B cell (primary cell): ENCODE measurements around the gene MTERF4. TPM values are rescaled to one million over a fixed set of nuclear protein-coding genes. Genes with fewer than 3 reads are reported as not detected.
A peak's percentile ranks its signal among the peaks of the same experiment; 100 is the strongest.

Experiments used
- ATAC-seq: fragments of 200-7000 bp; cut with Tn5 transposase; one replicate; pipeline ENCODE4 v1.10.0; 2021; ENCODE audit warnings: low read depth, mild to moderate bottlenecking, moderate number of reproducible peaks, moderate library complexity
- CTCF ChIA-PET: fragments of 350-600 bp; sonication (Branson Sonifier 250); formaldehyde crosslinking; loops from one replicate; lab custom pipeline; 2021; ENCODE audit warnings: antibody characterized with exemption, inconsistent platforms; lab: Charles Lee
- POLR2A ChIA-PET: fragments of 350-600 bp; sonication (Branson Sonifier 250); formaldehyde crosslinking; loops from one replicate; lab custom pipeline; 2021; ENCODE audit warnings: antibody characterized with exemption; lab: Charles Lee
- DNase-seq: peaks from one replicate; pipeline ENCODE4 v3.0.0; 2013
- H2AFZ ChIP-seq: 2 replicates; pipeline ENCODE4 v1.6.1; 2012; ENCODE audit warnings: mild to moderate bottlenecking, low read depth, low read length; ENCODE audit not compliant: insufficient read depth, poor library complexity, severe bottlenecking
- H3K27ac ChIP-seq, 2 donors: 1 replicate in 1 of 2; 2 replicates in 1 of 2; pipeline ENCODE4 v1.5.1; 2012 to 2013; ENCODE audit warnings: low read length in 2 of 2, mild to moderate bottlenecking in 2 of 2, moderate library complexity in 1 of 2
- H3K27me3 ChIP-seq, 4 experiments: fragments of 200-600 bp in 1 of 4; sonication (generic) in 1 of 4; replicated peaks in 1 of 4; 1 replicate in 2 of 4; 2 replicates in 2 of 4; pipeline versions ENCODE4 v1.6.1 to v1.7.0; 2013 to 2016; ENCODE audit warnings: low read length in 3 of 4, mild to moderate bottlenecking in 2 of 4, mixed read lengths in 1 of 4, moderate library complexity in 1 of 4; ENCODE audit not compliant: insufficient read depth in 4 of 4, control insufficient read depth in 3 of 4; ENCODE audit errors: control extremely low read depth in 1 of 4
- H3K36me3 ChIP-seq, 2 experiments: replicated peaks in 1 of 2; 1 replicate in 1 of 2; 2 replicates in 1 of 2; pipeline versions ENCODE4 v1.6.1 to v1.7.1; 2013; ENCODE audit warnings: low read length in 1 of 2; ENCODE audit not compliant: insufficient read depth in 2 of 2, control insufficient read depth in 1 of 2; ENCODE audit errors: control extremely low read depth in 1 of 2, extremely low read depth in 1 of 2
- H3K4me1 ChIP-seq, 2 donors: fragments of 200-600 bp in 1 of 2; sonication (generic) in 1 of 2; 1 replicate in 1 of 2; 2 replicates in 1 of 2; pipeline versions ENCODE4 v1.5.1 to v1.6.1; 2013 to 2017; ENCODE audit warnings: low read length in 2 of 2; ENCODE audit not compliant: control insufficient read depth in 2 of 2, insufficient read depth in 2 of 2
- H3K4me2 ChIP-seq: replicated peaks from 2 replicates; pipeline ENCODE3; 2012; ENCODE audit warnings: mild to moderate bottlenecking, low read depth, low read length; ENCODE audit not compliant: poor library complexity, severe bottlenecking
- H3K4me3 ChIP-seq, 5 experiments: fragments of 200-600 bp in 1 of 5; sonication (generic) in 1 of 5; 1 replicate in 3 of 5; 2 replicates in 2 of 5; pipeline versions ENCODE4 v1.5.1 to v1.7.0; 2011 to 2016; ENCODE audit warnings: low read length in 4 of 5, mild to moderate bottlenecking in 4 of 5, low read depth in 2 of 5, control low read depth in 1 of 5, moderate library complexity in 1 of 5; ENCODE audit not compliant: insufficient read depth in 1 of 5; ENCODE audit errors: control extremely low read depth in 1 of 5, extremely low read depth in 1 of 5
- H3K79me2 ChIP-seq: fragments of 200-600 bp; sonication (generic); one replicate; pipeline ENCODE4 v1.6.0; 2016; ENCODE audit warnings: low read length; ENCODE audit not compliant: control insufficient read depth, insufficient read depth
- H3K9ac ChIP-seq: fragments of 200-600 bp; sonication (generic); 2 replicates; pipeline ENCODE4 v1.6.1; 2017; ENCODE audit warnings: mild to moderate bottlenecking, low read length, moderate library complexity
- H3K9me3 ChIP-seq, 3 donors: one replicate each; pipeline versions ENCODE4 v1.6.1 to v1.7.1; 2013; ENCODE audit warnings: low read length in 2 of 3; ENCODE audit not compliant: control insufficient read depth in 2 of 3, insufficient read depth in 1 of 3; ENCODE audit errors: control extremely low read depth in 1 of 3
- H4K20me1 ChIP-seq: 2 replicates; pipeline ENCODE4 v1.6.0; 2012; ENCODE audit warnings: mild to moderate bottlenecking, low read length; ENCODE audit not compliant: insufficient read depth, control insufficient read depth, poor library complexity, severe bottlenecking
- H3K27ac Mint-ChIP-seq: one replicate; pipeline ENCODE4 v1.8.0; 2021; ENCODE audit warnings: mixed read lengths
- H3K27me3 Mint-ChIP-seq: one replicate; pipeline ENCODE4 v1.8.0; 2021; ENCODE audit warnings: mixed read lengths
- H3K4me1 Mint-ChIP-seq: one replicate; pipeline ENCODE4 v1.8.0; 2021; ENCODE audit warnings: mixed read lengths
- H3K4me3 Mint-ChIP-seq: one replicate; pipeline ENCODE4 v1.8.0; 2021; ENCODE audit warnings: mixed read lengths
- H3K9me3 Mint-ChIP-seq: one replicate; pipeline ENCODE4 v1.8.0; 2022; ENCODE audit warnings: mixed read lengths; ENCODE audit not compliant: insufficient read depth
- EZH2 ChIP-seq: IDR thresholded peaks from 2 replicates; pipeline ENCODE4 v1.6.1; 2012; ENCODE audit warnings: borderline replicate concordance, low read depth, mild to moderate bottlenecking, moderate library complexity, low read length; ENCODE audit not compliant: insufficient read depth, poor library complexity, severe bottlenecking
- WGBS: methylation state at CpG from one replicate; pipeline ENCODE4 v1.1.5; 2013; ENCODE audit warnings: missing lambda C conversion rate; ENCODE audit not compliant: insufficient coverage; 5-methylcytosine and 5-hydroxymethylcytosine counted together
- intact Hi-C: fragments of 100-400 bp; cut with micrococcal nuclease; formaldehyde crosslinking; loops from one replicate; pipeline ENCODE4 v1.10.0; 2022
- polyA plus RNA-seq: library from polyadenylated mRNA; depleted of rRNA; stranded (reverse); fragments of >200 nt; gene quantifications from 2 replicates; pipeline ENCODE4 v1.2.3, GENCODE V29; 2012
- total RNA-seq, 2 donors: library from RNA; stranded (reverse); fragments of 120-200 nt in 1 of 2; gene quantifications; 1 replicate in 1 of 2; 2 replicates in 1 of 2; pipeline versions ENCODE4 v1.2.3 to v1.2.4, GENCODE V29; 2013 to 2022
- TF ChIP-seq, protein P1 (sequence below): fragments of 200-600 bp; IDR thresholded peaks from one replicate; pipeline ENCODE4 v1.8.0; 2022; ENCODE audit warnings: antibody characterized with exemption, mild to moderate bottlenecking

MTERF4 gene
- total and polyA plus RNA-seq, 2 donors (not counting 1 experiment from before 2014, with no cell fraction given): 88.7 to 153 TPM

DNA sequence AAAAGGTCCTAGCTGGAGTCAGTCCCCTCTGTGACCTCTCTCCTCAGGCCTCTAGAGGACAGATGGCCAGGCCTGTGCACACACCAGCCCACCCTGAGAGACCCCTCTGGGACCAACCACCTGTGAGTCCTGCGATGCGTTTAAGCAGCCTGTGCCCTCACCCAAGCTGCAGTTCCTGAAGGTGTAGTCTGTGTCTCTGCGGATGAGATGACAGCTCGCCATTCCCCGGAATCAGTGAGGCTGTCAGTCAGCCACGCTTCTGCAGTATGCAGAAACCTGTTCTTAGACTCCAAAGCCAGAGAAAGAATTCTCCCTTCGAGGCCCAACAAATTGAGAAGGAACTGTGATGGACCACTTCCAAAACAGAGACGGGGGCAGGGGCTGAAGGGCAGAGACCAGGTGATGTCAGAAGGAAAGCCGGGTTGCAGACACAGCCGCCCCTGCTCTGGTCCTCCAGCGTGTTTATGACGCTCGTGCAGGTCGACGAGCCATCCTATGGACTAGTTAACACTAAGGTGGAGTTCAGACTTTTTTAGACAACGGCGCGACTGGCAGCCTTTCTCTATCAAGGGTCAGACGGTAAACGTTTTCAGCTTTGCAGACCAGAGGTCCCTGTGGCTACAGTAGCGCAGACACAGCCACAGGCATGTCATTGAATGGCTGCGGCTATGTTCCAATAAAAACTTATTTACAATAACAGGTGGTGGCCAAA, 10.2 kb downstream of the MTERF4 start:
- H3K4me1 Mint-ChIP-seq: peaks cover 30% of the 10 kb centered on the region
- CTCF ChIA-PET: interaction anchor here (2.8 kb wide), 1 partner anchor 14 kb away, joined by 13 read pairs; no protein-coding TSS in a partner anchor

DNA sequence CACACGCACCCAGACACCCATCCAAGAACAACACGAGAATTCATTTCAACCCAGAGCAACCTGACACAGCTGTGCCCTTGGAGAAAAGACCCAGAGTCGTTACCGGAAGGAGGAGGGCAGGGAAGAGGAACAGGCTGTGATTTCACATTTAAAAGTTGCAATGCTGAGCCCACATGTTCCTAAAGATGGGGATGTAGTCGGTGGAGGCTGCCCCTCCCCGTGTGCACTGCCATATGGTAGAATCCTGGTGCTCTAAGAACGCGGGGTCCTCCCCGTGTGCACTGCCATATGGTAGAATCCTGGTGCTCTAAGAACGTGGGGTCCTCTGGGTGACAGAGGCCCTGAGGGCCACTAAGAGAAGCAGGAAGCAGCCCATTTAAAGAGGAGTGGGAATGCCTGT, 10.9 kb downstream of the MTERF4 start:
- intact Hi-C loops: no loop called here
- WGBS: 93% methylated on average over 10 of the region's 10 CpGs
- Mint-ChIP-seq H3K4me1 (peaks cover 27% of the 10 kb centered on the region), H3K27me3 (no peaks in the 10 kb centered on the region), H3K9me3 (no peaks in the 10 kb centered on the region), H3K4me3 (no peak overlapping the region), H3K27ac (no peak overlapping the region)
- ATAC-seq (no peak), DNase-seq (no peak)
- H3K27me3 ChIP-seq: no peaks in the 10 kb centered on the region
- H3K36me3 ChIP-seq: peaks cover 17 to 93% of the 10 kb centered on the region in 2 experiments
- POLR2A ChIA-PET: no interaction called here
- no peak overlapping the region for H3K27ac ChIP-seq
- H2AFZ ChIP-seq: no peak overlapping the region
- CTCF ChIA-PET: interaction anchor here (2.8 kb wide), 1 partner anchor 13 kb away, joined by 13 read pairs; no protein-coding TSS in a partner anchor
- peaks cover 16% of the 10 kb centered on the region for H3K79me2 ChIP-seq
- no peaks in the 10 kb centered on the region for H3K9me3 ChIP-seq
- H4K20me1 ChIP-seq: peaks cover 36% of the 10 kb centered on the region
- no peak overlapping the region for H3K4me3 ChIP-seq
- H3K9ac ChIP-seq: no peak overlapping the region
- H3K4me1 ChIP-seq: peaks cover 16 to 23% of the 10 kb centered on the region in 2 donors
- H3K4me2 ChIP-seq: no peak overlapping the region
- no peak for TF ChIP-seq EZH2
- TF ChIP-seq, protein P1, sequence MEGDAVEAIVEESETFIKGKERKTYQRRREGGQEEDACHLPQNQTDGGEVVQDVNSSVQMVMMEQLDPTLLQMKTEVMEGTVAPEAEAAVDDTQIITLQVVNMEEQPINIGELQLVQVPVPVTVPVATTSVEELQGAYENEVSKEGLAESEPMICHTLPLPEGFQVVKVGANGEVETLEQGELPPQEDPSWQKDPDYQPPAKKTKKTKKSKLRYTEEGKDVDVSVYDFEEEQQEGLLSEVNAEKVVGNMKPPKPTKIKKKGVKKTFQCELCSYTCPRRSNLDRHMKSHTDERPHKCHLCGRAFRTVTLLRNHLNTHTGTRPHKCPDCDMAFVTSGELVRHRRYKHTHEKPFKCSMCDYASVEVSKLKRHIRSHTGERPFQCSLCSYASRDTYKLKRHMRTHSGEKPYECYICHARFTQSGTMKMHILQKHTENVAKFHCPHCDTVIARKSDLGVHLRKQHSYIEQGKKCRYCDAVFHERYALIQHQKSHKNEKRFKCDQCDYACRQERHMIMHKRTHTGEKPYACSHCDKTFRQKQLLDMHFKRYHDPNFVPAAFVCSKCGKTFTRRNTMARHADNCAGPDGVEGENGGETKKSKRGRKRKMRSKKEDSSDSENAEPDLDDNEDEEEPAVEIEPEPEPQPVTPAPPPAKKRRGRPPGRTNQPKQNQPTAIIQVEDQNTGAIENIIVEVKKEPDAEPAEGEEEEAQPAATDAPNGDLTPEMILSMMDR: no peak

More for the DNA sequence above, 10.2 kb downstream of the MTERF4 start:
- H3K79me2 ChIP-seq: peaks cover 17% of the 10 kb centered on the region
- no peaks in the 10 kb centered on the region for H3K9me3 ChIP-seq
- H3K4me3 ChIP-seq: no peak overlapping the region
- 98% methylated on average over 22 of the region's 22 CpGs for WGBS
- TF ChIP-seq EZH2: no peak
- TF ChIP-seq, protein P1: no peak
- Mint-ChIP-seq H3K27ac (peak overlapping the region; percentile 15), H3K4me3 (no peak overlapping the region), H3K27me3 (no peaks in the 10 kb centered on the region), H3K9me3 (no peaks in the 10 kb centered on the region)
- H4K20me1 ChIP-seq: peaks cover 36% of the 10 kb centered on the region
- DNase-seq (no peak), ATAC-seq (no peak)
- intact Hi-C loops: no loop called here
- peaks cover 16 to 24% of the 10 kb centered on the region in 2 donors for H3K4me1 ChIP-seq
- peaks cover 24 to 93% of the 10 kb centered on the region in 2 experiments for H3K36me3 ChIP-seq
- no peak overlapping the region for H2AFZ ChIP-seq
- no peak overlapping the region for H3K9ac ChIP-seq
- no peaks in the 10 kb centered on the region for H3K27me3 ChIP-seq
- H3K4me2 ChIP-seq: no peak overlapping the region
- POLR2A ChIA-PET: no interaction called here
- H3K27ac ChIP-seq: no peak overlapping the region
